ENCODE data around the gene POU6F2.
"Not testable (repeated sequence)": the region's sequence is repeated elsewhere in the genome, so short reads cannot be mapped to it uniquely, and the experiment has no call there.

Gene POU6F2

DNA sequence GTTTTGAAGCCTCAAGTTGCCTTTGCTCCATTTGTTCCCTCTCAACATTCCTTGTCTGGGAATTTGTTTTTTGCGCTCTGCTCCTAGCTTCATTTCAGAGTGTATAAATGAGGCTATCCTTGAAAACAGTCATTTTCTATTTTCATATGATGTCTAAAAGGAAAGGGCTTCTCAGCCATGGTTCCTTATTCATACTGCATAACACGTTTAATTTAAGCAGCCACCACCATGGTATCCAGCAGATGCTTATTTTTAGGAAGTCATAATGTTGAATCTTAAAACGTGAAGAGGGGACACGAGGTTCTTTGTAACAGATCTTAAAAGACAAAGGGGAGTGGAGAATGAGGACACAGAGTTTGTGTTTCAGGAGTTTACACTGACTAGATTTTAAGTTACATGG lies 14.5 kb downstream of the POU6F2 start:
- no peak for DNase-seq (ENCODE audit: low read depth in 2 of 2)

GRCh38 chr7:39001595-39001994 lies 23.9 kb downstream of the POU6F2 start:
- DNase-seq (ENCODE audit: low read depth in 2 of 2), result no peak

- no peak for DNase-seq (ENCODE audit: low read depth in 2 of 2)
Observed at GRCh38 chr7:39002755-39003154, 25.0 kb downstream of the POU6F2 start.

DNA sequence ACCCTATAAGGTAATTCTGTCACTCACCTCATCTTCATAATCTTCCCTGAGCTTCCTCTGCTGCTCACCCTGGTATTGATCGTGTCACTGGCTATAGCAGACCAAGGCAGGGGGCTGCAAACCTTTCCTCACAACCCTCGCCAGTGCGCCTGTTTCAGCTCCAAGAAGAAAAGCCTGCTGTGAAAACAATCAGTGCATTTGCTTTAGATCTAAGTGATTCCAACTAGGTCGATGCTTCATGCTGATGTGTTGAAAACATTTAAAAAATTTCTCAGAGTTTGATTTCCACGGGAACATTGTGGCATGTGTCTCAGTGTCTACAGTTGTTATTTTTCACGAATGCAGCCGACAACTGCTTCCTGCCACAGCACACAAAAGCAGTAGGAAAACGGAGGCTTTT lies 27.3 kb downstream of the POU6F2 start:
- DNase-seq (ENCODE audit: low read depth in 2 of 2), result no peak

DNA sequence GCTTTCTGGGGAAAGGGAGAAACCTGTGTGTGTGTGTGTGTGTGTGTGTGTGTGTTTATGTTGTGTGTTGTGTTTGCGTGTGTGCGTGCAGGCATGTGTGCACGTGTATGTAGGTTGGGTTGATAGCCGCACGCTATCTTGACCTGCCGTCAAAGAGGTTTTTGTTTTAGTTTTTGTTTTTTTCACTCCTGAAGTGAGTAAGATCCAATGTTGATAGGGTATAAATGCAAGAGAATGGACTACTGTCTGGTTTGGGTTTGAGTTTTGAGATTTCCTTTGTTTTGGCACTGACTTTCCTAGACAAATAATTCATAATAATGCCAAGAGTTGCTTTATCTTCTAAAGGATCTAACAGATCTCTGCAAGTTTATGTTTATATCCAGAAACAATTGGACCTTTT lies 27.8 kb downstream of the POU6F2 start:
- DNase-seq (ENCODE audit: low read depth in 2 of 2), result no peak

DNA sequence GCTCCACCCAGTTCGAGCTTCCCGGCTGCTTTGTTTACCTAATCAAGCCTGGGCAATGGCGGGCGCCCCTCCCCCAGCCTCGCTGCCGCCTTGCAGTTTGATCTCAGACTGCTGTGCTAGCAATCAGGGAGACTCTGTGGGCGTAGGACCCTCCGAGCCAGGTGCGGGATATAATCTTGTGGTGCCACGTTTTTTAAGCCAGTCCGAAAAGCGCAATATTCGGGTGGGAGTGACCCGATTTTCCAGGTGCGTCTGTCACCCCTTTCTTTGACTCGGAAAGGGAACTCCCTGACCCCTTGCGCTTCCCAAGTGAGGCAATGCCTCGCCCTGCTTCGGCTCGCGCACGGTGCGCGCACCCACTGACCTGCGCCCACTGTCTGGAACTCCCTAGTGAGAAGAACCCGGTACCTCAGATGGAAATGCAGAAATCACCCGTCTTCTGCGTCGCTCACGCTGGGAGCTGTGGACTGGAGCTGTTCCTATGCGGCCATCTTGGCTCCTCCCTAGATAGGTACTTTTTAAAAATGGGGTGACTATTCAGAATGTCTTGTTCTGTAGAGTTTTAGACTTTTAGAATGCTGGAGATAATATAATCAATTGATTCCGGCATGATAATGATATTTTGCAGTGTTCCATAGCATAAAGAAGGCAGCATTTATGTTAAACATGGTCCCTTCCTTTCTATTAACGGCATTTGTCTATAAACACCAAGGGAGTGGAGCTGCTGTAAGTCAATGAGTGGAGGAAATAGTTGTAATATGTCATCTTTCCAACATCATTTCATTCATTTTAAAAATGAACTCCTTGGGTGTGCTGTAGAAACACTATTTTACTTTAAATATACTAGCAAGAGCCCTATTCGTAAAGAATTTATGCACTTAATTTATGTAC lies 35.6 kb downstream of the POU6F2 start:
- DNase-seq (ENCODE audit: low read depth in 2 of 2), result not testable (repeated sequence)

DNA sequence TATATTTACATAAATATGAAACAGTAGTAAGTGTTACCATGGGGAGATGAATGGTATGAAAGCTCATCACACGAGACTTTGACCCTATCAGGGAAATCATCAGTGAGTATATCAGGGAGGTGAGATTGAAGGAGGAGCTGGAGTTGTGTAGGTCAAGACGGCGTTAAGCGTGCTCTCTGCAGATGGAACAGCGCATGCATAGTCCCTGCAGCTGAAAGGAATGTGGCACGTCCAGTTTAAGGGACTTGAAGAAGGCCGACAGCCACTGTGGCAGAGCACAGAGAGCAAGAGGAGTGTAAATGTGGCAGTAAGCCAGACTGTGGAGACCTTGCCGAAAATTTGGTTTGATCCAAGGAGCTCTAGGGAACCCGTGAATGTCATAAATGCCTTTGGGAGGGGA lies 38.9 kb downstream of the POU6F2 start:
- no peak for DNase-seq (ENCODE audit: low read depth in 2 of 2)

DNA sequence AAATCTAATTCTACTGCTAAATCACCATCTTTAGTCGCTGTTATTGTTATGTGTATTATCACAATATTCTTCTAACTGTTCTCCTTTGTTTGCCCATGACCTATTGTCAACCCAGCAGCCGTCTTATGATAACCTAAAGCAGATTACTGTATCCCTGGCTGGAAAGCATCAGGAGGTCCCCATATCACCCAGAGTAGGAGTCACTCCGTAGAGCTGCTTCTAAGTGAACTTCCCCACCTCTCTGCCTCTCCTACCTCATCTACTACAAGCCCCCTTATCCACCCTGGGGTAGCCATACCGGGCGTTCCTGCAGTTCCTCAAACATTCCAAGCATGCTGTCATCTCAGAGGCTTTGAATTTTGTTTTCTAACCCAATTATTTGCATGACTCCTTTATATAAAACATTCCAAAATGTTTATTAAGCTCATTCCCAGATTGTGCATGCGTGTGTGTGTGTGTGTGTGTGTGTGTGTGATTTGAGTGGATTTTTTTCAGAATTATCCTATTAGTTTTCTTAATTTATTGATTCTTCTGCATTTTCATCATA lies 39.7 kb downstream of the POU6F2 start:
- DNase-seq (ENCODE audit: low read depth in 2 of 2), result no peak

- no peak for DNase-seq (ENCODE audit: low read depth in 2 of 2)
Observed at GRCh38 chr7:39022796-39023195, 45.1 kb downstream of the POU6F2 start.

GRCh38 chr7:39027491-39027890 lies 49.8 kb downstream of the POU6F2 start:
- no peak for DNase-seq (ENCODE audit: low read depth in 2 of 2)

DNA sequence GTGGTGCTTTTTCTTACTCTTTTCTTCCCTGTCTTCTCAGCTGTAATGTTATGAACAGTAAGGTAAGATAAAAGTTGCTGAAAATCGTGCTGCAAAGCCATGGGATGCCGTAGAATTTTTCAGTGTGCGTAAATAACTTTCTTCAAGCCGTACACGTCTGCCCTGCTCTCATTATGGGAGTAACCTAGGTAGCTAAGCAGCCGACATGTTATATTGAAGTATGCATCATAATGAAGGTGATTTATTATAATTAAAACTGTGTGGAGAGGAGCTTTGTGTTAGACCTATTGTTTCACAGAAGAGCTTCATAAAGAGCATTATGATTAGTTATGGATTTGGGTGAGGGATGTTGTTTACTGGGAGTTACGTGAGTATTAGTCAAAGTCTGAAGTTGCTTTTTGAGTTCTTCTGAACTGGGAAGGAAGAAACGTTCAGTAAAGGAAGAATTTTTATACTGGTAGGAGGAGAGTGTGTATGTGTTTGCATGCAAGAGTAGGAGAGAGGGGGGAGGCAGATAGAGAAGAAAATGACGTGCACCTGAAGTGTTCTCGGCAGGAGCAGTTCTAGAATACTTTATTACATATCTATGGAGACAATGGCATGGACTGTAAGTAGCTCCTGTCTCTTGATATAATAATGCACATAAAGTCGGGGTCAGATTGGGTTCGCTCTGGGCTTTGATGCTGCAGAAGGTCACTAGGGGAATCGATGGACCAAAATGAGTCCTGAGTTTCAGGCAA lies 56.3 kb downstream of the POU6F2 start:
- DNase-seq (ENCODE audit: low read depth in 2 of 2), result no peak

DNA sequence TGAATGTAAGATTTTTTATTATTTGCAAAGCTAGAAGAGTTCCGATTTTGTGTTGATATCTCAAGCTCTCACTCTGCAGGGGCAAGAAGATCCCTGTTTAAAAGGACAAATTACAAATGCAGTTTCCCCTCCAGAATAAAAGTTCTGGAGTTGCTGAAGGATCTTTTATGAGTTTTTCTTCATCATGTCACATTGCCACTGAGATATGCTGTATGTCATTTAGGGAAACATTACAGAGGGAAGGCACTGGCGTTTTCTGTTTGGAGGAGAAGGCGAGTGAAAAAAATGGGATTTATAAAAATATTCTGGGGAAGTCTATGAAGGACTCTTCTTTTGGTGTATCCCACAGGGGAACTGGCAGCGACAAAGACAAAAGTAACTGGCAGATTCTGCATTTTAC lies 57.4 kb downstream of the POU6F2 start:
- no peak for DNase-seq (ENCODE audit: low read depth in 2 of 2)

DNA sequence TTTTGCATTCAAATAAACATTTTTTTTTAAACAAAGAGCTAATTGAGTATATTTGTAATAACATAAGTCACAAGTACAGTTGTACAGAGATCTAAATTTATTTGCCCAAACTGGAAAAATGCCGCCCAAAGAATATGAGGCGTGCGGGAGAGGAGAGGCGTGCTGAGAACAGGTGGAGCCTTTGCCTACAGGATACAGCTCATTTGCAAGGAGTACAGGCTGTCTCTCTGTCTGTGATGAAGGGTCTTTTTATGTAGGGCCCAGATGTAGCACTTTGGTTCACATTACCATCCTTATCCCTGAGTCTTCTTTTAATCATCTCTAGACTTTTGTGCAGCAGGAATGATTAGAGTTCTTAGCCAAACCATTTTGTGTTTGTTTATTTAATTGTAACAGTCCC lies 58.2 kb downstream of the POU6F2 start:
- no peak for DNase-seq (ENCODE audit: low read depth in 2 of 2)

DNA sequence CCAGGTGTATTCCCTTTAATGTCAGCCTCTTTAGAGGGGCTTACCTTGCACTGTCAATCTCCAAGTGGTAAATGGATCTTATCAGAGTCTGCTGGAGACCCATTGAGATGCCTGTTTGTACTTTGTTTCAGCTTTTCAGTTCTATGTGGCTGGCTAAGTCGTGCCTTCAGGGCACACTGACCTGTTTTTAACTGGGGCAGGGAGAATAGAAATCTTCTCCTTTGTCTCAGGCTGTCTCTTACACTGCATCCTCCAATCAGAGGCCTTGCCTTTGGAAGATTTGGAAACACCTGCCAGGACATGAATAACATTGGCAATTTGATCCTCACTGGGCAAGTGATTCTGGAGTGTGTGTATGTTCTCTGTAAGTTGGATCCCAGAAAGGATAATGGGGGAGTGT lies 65.0 kb downstream of the POU6F2 start:
- DNase-seq (ENCODE audit: low read depth in 2 of 2), result no peak

GRCh38 chr7:39043531-39043930 lies 65.8 kb downstream of the POU6F2 start:
- no peak for DNase-seq (ENCODE audit: low read depth in 2 of 2)

- no peak for DNase-seq (ENCODE audit: low read depth in 2 of 2)
Observed at GRCh38 chr7:39044489-39044888, 66.8 kb downstream of the POU6F2 start.

DNA sequence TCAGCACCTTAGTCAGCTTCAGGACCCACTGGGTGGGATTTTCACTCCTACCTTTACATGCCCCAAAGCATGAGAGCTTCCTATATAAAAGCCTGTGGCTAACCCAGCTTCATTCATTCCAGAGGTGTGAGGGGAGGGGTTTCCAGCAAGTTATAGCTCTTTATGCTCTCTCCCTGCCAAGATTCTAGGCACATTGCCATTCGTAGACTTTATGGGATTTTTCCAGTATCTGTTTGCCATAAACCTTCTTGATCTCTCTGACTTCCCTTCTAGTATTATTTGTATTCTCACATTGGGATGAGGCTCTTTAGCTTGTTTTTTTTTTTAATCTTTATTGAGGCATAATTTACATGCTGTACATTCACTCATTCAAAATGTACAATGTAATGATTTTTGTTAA lies 67.5 kb downstream of the POU6F2 start:
- DNase-seq (ENCODE audit: low read depth in 2 of 2), result no peak

- DNase-seq (ENCODE audit: low read depth in 2 of 2), result no peak
Observed at GRCh38 chr7:39051279-39051678, 73.6 kb downstream of the POU6F2 start.

DNA sequence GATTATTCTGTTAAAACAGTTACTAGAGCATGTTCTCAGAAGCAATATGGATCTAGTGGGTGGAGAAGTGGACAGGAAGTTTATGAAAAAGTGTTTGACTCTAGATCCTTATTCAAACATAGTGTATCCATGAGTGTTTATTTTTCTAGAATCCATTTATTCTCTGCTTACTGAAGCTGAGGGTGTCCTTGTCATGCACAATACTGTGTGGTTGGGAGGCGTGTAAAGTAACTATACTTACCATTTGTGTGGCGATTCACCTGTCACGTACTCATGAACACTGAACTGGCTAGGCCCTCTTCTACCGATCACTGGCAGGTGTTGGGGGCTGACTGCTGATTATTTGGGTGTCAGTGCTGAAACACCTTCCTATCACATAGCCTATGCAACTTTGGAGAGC lies 74.0 kb downstream of the POU6F2 start:
- DNase-seq (ENCODE audit: low read depth in 2 of 2), result no peak

DNA sequence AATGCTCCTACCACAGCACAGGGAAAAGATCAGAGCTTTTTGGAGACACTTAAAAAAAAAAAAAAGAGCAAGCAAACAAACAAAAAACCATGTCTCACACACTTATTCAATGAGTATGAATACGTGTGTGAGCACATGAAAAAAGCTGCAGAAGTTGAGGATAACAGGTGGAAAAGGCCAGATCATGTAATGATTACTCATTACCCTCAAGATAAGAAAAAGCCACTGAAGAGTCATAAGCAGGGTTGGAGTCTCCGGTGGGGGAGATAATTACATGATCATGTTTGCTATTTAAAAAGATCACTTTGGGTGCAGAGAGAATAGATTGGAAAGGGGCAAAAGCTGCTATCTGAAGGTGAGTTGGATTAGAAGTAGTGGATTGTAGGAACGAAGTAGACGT lies 77.0 kb downstream of the POU6F2 start:
- DNase-seq (ENCODE audit: low read depth in 2 of 2), result no peak

DNA sequence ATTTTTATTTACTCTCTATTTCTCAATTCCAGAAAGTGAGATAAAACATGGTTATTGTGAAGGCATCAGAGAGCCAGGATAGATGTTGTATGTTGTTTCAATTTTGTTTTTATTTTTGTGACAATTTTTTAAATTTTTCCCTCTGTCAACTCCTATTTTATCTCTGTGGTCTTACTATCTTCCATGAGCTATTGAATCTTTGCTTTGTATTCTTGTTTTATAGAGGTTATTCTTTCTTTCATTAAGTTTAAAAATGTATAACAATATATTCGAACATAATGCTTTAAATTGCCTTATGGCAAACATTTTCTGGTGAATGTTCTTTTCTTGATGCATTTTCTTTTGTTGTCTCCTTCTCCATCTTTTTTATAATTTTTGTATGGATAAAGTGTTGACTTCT lies 78.4 kb downstream of the POU6F2 start:
- no peak for DNase-seq (ENCODE audit: low read depth in 2 of 2)

- no peak for DNase-seq (ENCODE audit: low read depth in 2 of 2)
Observed at GRCh38 chr7:39062811-39063210, 85.1 kb downstream of the POU6F2 start.

DNA sequence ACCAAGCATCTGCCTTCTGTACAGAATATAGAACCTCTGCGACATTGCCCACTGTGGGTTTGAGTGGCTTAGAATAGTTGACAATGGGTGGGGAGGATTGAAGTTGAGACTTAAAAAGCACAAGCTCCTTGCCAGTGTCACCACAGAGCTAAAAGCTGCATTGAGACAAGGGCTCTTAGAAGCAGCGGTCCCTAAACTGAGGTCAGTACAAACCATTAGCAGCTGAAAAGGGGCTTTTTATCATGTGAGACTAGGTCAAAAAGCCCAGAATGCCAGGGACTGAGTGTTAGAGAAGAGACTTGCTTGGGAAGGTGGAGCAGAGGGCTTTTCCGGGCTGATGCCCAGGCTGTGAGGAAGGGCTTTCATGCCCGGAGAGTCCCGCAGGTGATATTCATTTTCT lies 91.3 kb downstream of the POU6F2 start:
- DNase-seq (ENCODE audit: low read depth in 2 of 2), result no peak
